HG02571 (cell line): ENCODE data around the gene ARMC2.
"Not testable (repeated sequence)": the region's sequence is repeated elsewhere in the genome, so short reads cannot be mapped to it uniquely, and the experiment has no call there.

Source experiments
- ATAC-seq: cut with Tn5 transposase; IDR thresholded peaks from one replicate; pipeline ENCODE4 v1.9.1; 2021; ENCODE audit warnings: mild to moderate bottlenecking, moderate library complexity; ENCODE audit not compliant: unreplicated experiment

ARMC2 gene

DNA sequence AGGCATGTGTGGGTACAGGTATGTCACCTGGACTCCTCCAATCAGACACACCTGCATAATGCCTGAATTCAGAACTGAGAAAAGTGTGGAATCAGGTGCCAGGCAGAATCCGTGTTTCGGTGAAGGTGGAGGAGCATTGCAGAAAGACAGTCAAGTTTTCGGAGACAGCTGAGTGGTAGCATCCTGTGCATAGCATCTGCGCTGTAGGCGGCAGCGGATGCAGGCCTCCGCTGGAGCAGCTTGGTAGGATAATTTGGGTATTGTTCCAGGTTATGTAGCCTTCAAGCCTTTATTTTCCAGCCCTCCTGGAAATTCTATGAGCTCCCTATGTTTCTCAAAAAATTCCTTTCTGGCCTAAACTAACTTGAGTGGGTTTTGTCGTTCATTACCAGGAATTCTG lies 15.5 kb upstream of the ARMC2 start:
- ATAC-seq: no peak

DNA sequence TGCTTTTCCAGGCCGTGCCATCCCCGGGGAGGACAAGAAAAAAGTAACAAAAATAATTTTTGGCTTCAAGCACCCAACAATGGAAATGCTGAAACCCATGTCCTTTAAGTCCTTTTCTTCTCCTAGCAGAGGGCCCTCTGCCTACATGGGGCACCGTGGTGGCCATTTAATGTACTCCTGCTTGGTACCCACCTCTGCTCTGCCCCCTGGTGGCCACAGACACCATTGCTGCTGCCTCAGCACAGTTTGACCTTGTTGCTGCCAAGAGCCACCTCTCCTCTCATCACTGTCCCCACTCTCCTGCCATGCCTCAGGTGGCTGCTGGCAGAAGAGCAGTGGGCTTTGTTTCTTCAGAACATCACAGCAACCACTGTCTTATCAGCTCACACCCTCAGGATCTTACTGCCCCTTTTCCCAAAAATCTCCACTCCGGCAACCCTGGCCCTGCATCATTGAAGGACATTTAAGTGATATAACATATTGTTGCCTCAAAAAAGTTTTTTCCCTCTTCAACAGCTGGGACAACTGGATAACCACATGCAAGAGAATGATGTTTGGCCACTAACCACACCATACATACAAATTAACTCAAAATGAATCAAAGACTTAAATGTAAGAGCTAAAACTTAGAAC lies 12.9 kb upstream of the ARMC2 start:
- ATAC-seq: peak; percentile 80

DNA sequence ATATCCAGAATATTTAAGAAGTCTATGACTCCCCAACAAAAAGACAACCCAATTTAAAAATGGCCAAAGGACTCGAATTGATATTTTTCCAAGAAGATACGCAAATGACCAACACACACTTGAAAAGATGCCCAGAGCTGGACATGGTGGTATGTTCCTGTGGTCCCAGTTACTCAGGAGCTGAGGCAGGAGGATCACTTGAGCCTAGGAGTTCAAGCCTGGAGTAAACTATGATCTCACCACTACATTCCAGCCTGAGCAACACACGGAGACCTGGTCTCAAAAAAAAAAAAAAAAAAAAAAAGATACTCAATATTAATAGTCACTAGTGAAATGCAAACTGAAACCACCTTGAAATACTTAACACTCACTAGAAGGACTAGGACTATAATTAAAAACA lies 12.2 kb upstream of the ARMC2 start:
- ATAC-seq: no peak

DNA sequence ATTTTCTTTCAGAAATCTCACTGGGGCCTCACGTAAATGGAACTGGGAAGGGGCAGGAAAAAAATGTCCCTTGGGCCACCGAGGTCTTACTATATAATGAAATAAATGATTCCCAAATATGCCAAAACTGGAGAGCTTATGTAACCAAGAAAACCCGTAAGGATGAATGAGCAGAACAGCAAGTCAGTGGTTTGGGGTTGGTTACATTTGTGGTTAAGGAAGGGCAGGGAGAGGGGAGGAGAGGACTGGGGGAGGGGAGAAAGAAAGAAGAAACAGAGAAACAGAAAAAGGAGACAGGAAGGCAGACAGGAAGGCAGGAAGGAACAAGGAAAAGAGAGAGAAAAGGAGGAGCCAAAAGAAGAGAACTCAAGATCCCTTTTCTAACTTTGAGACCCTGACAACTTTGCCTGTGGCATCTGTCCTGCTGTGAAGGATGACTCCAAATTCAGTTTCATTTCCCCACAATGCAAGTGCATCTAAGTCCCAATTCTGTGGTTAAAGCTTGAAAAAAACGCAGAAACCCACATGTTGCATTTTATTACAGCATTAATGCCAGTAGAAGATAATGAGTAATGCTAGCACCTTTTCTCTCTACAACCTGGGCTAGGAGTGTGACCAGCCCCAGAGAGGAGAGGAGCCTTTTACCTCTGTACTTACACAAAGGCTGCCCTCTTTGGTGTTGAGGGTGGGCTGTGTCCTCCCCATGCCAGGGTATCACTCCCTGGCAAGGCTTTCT lies 10.8 kb upstream of the ARMC2 start:
- ATAC-seq: no peak

DNA sequence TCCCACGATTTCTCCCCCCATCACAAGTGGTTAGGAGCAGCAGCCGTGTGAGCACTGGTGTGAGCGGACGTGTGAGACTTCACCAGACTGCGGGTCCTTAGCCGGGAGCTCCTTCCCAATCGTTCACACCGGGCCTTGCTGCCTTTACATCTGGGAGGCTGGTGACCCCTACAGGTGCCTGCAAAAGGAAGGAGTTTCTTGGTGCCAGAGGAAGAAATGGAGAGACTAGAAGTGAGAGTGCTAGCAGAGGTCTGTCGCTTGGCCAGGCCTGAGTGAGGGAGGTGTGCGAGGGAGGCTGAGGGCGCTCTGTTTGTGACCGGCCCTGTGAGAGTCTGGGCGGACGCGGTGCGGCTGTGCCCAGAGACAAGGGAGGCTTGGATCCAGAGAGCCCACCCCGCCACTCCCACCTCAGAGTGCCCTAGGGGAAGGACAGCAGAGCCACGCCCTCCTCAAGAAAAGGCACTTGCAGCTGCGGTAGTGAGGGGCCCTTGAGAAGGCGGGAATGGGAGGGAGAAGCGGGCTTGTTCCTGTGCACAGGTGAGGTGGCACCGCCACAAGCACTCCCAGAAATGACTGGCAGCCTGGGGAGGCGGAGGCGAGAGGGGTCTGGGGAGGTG lies 10.0 kb upstream of the ARMC2 start:
- ATAC-seq: no peak

DNA sequence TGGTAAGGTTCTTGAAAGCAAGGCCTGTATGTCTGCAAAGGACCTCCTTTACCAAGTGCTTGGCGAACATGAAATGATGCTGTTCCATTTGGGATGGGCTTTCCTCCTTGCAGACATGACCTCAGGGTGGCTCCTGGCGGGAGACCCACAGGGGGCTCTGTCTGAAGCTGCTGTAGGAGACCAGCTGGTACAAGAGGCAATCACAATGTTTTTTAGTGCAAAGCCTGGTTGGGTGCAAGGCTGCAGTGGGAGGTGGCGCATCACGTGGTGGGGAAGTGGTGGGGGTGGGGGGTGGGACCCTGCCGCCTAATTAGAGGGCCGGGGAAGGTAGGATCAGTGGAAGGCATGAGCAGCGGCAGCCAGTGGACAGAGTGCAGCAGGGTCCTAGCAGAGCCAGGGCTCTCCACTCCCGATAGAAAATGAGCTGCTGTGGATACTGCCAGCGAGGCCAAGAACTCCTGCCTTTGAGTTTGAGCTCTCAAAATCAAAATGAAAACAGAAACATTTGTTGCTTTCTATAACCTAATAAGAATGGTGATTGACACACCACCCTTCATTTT lies 9.1 kb upstream of the ARMC2 start:
- no peak for ATAC-seq

DNA sequence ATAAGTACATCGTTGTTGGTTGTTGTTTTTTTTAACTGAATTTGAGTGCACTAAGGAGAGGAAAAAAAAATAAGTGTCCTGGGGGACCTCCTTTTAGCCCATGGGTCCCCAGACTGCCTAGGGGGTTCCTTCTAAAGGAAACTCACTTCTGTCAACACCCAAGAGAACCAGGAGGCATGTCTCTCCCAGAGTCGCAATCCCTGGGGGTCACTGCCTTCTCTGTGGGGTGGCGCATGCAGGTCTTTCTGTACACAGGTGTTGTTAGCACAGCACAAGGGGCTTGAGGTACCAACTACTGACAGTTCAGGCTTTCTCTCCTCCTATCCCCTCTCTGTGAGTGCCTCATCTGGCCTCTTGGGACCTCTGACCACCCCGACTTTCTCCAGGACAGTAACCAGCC lies 7.3 kb upstream of the ARMC2 start:
- no peak for ATAC-seq

DNA sequence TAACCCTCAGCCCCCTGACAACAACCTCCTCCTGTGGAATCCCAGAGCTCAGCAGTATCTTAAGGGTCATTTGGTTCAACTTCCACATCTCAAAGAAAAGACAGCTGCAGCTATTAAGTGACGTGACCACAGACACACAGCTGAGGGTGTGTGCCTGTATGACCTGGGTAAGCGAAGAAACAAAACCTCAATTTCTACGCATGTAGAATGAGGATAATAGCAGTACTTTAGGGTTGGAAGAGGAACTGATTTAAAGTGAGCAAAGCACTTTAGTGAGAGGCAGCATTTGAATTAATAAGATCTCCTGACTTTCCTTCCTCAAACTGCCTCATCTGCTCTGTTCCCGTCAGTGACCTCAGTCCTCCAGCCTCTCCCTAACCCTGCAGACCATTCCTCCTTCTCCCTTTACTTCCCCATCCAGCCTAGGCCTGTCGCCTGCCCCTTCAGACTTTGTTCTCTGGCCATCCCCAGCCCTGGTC lies 6.8 kb upstream of the ARMC2 start:
- no peak for ATAC-seq

DNA sequence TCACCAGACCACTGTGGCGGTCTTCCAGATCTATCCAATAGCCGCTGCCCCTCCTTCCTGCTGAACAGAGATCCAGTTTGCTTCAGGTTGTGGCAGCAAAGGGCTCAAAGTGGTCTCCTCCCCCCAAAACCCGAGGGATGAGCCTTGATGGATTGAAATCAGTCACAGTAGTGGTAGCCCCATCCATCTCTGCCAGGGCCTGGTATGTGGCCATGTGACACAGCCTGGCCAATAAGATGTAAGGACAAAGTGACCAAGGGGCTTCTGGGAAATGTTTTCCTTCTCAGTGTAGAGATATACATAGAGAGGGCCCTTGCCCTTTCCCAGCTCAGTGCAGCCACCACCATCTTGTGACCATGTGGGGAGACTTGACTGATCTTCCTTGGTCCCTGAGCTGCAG lies 4.1 kb upstream of the ARMC2 start:
- ATAC-seq: no peak

DNA sequence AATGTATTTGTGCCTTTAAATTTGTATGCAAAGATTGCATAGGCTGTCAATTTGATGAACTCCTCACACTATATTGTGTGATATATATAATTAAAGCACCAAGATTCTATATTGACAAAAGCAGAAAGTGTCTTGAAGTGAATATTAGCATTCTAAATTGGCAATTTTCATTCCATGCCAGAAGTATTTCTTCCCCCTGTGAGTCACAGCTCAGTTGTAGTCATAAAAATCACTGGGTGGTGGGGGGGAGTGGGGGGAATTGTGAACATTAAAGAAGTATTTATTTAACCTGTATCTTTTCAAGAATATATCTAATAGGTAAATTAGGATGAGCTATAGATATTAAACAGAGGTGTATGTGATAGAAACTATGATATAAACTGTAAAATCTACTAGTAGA lies 3.1 kb upstream of the ARMC2 start:
- ATAC-seq: no peak

DNA sequence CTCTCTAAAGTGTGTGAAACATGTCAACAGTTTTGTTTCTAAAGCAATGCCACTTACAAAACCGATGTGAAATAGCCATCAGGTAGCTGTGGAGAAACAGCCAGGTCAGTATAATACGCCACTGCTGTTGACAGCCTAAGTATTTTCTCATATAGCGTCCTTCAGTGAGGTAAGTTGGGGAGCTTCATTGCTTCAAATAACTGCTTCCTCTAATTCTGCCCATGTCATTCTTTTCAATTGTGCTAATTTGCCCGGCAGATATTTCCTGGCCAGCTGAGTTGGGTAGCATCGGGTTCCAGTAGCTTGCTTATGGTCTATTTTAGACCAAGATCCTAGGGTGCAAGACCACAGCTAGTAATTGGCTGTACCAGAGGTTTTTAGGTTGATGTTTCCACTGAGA lies 2.1 kb upstream of the ARMC2 start:
- no peak for ATAC-seq

DNA sequence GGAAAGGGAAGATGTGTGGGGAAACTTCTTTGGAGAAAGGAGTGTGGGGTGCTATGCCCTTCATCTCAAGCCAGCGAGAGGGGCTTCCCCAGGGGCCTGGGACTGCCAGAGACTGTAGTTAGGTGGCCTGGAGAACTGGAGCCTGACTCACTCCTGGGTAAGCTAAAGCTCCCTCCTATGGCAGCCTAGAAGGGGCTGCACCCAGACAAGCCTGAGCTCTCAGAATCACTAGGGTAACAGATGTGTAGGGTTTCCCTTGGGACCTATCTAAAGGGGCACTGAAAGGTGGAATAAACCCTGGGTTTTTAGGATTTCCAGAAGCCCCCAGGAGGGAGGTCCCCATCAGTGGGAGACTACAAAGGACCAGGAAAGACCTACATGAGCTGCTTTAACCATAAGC lies 1.6 kb upstream of the ARMC2 start:
- no peak for ATAC-seq

DNA sequence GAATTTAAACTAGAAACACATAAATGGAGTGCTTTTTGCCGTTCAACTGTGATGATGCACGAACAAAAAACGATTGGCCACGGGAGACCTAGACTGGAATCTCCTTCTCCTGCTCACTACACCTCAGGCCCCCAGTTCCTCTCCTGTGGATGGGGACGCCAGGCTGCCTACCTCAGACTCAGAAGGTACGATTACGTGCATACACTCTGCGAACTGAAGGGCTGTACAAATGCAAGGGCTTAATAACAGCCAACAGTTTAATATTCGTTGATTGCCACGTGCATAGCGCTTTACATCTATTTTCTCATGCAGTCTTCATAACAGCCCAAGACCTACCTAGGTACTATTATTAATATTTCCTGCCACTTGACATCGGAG lies 495 bp upstream of the ARMC2 start:
- ATAC-seq: no peak

DNA sequence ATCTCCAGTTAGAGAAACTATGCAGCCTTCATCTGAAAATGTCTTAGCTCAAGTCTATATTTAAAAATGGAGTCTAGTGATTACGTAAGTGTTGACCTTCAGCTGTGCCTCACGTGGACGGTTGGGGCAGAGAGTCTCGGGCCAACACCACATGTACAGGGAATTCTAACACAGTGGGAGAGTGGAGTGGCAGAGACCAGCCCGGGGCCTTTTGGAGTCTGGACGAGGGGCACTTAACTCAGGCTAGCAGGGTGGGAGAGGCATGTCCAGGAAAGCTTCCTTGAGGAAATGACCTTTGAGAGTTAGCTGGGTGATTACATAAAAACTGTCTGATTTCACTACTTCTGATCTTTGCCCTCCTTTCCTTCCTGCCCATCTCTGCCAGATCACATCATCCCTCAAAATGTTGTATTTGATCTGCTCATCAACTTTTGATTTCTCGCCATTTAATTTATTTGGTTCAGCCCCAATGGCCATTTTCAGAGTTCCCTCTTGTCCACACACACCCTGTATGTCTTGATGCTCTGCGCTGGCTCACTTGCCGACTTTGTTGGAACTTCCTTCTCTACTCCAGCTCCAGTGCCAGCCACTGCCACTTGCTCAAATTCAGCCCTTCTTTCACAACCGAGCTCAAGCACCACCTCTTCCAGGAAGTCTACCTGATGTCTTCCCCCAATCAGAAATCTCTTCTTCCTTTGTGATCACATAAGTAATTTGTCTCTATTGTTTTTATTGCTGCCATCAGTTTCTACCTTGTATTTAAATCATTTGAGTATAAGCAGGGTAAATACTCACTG lies 2.6 kb downstream of the ARMC2 start:
- ATAC-seq: no peak

DNA sequence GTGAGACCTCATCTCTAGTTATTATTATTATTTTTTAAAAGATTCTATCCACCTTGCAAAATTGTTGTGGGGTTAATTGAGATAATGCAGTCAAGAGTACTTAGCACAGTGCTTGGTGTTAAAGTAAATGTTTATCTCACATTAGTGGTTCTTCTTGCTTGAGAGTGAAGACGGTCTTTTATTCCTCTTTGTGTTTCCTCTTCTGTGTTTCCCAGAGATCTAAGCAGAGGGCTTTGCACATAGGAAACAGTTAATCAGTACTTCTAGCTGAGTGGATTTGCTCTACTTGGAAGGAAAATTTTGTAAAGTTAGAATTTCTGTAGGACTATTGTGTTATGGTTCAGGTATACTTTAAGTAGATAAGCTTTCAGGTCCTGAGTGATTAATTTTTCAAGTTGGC lies 3.5 kb downstream of the ARMC2 start:
- no peak for ATAC-seq

DNA sequence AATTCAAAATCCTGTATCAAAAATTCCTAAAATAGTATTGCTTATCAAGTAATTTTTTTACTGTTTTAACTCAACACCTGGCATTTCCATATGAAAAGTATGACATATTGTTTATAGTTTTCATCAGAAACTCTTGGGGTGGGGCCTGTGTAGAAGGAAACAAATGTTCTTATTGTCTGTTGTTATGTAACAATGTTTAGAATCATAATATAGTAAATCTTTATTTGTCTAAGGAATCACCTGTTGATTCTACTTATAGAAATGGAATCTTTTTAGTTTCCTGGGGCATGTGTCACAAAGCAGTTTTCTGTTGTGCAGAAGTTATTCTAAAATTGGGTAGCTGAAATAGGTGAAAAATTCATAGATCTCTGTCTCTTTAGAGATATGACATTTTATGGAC lies 4.9 kb downstream of the ARMC2 start:
- no peak for ATAC-seq

DNA sequence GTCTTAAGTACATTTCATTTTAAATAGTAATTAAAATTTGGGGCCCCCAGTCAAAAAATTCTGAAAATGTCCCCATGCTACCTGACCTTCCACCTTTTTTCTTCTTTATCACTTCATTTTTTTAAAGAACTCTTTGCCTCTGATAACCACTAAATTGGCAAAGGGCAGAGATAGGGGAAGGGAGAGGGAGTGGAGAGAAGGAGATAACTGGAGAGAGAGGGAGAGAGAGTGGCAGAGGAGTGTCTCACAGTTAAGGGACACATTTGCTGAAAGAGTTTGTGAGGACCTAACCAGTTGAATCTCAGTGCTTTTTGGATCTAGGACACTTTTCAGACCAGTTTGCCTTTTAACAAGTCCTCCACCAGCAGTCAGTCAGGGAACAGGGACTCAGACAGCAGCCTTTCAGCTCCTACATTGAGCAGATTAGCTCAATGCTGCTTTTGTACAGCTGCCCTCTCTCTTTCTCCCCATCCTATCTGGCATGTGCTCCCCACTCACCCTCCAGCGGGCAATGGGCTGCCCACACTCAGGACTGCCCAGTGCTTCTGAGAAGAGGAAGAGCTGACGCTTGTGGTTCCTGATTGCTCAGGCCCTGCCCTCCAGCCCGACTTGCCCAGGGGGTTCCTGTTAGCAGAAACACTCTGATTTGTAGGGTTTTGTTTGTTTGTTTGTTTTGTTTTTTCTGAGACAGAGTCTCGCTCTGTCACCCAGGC lies 14.4 kb downstream of the ARMC2 start:
- ATAC-seq: no peak

DNA sequence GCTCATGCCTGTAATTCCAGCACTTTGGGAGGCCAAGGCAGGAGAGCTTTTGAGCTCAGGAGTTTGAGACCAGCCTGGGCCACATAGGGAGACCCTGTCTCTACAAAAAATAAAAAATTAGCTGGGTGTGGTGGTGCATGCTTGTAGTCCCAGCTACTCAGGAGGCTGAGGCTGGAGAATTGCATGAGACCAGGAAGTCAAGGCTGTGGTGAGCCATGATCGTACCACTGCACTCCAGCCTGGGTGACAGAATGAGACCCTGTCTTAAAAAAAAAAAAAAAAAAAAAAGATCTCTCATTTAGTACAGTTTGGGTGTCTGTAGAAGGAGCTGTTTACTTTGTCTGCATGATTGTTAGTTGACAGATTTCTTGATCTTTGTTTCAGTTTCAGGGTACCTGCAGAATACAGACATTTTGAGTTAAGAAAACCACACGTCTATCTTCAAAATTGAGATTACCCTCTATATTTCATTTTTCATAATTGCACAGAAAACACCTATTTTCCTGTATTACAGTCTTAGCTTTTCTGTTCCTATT lies 17.6 kb downstream of the ARMC2 start:
- not testable (repeated sequence) for ATAC-seq

DNA sequence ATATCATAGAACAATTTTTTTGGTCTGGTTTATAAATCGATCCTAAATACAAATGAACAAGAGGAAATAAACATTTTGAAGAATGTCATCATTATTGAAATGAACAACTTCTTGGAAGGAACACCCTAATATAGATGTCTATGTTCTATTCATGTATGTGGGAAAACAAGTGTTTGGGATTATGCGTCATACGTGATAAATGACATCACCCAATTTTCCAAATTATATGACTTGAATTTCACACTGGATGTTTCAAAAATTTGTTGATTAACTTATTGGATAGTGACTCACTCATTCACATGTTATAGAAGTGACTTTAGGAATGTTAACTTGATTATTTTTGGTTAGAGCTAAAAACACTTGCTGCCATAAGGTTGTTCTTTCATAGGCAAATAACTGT lies 18.6 kb downstream of the ARMC2 start:
- no peak for ATAC-seq

DNA sequence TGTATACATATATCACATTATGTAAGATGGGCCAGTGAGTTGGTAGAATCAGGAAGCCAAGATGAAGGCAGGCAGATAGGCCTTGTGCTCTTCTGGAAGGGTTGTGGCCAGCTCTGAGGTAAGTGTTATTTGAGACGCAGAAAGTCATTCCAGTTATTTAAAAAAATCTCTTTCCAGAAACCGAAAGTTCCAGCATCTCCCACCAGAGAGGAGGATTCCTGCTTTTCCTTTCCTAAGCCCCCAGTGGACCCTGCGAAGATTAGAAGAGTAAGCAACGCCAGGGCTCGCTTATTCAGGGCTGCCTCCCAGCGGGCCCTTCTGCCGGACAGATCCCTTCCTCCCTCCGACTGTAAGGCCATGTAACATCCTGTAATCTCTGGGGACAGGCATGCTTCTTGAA lies 20.4 kb downstream of the ARMC2 start:
- ATAC-seq: no peak
